Left lung (tissue), 10 donors: ENCODE measurements around the gene LINGO1. TPM values are rescaled to one million over a fixed set of nuclear protein-coding genes. Genes with fewer than 3 reads are reported as not detected.

ENCODE experiments used
- ATAC-seq: fragments of 200-7000 bp; cut with Tn5 transposase; one replicate; pipeline ENCODE4 v1.9.1; 2020; ENCODE audit warnings: moderate library complexity
- DNase-seq, 4 donors: peaks; one replicate each; pipeline ENCODE4 v3.0.0-alpha.2; 2013 to 2020
- H3K27ac ChIP-seq, 2 donors: fragments of 200-600 bp; sonication (generic) in 1 of 2; one replicate each; pipeline versions ENCODE4 v1.5.0 to v1.8.0; 2020 to 2021
- H3K27me3 ChIP-seq, 2 donors: fragments of 200-600 bp; sonication (generic) in 1 of 2; one replicate each; pipeline versions ENCODE4 v1.5.0 to v1.8.0; 2020 to 2021
- H3K36me3 ChIP-seq, 2 donors: fragments of 200-600 bp; sonication (generic) in 1 of 2; one replicate each; pipeline versions ENCODE4 v1.5.0 to v1.8.0; 2020 to 2021
- H3K4me1 ChIP-seq, 2 donors: fragments of 200-600 bp; one replicate each; pipeline ENCODE4 v1.8.0; 2021
- H3K4me3 ChIP-seq, 2 donors: fragments of 200-600 bp; sonication (generic) in 1 of 2; one replicate each; pipeline versions ENCODE4 v1.5.0 to v1.8.0; 2020 to 2021; ENCODE audit warnings: mild to moderate bottlenecking in 1 of 2
- H3K9me3 ChIP-seq, 2 donors: fragments of 200-600 bp; sonication (generic) in 1 of 2; one replicate each; pipeline versions ENCODE4 v1.5.0 to v1.8.0; 2020 to 2021
- CTCF ChIP-seq, 2 donors: fragments of 200-600 bp; sonication (generic) in 1 of 2; IDR thresholded peaks; one replicate each; pipeline versions ENCODE4 v1.5.0 to v1.8.0; 2021; ENCODE audit warnings: antibody characterized with exemption in 2 of 2
- intact Hi-C, 2 donors: fragments of 100-400 bp; cut with DNase I; formaldehyde crosslinking; loops; one replicate each; pipeline versions ENCODE4 v1.11.2 to v1.14.2; 2022
- polyA plus RNA-seq, 6 donors: library from polyadenylated mRNA; unstranded; fragments of 120-200 nt; gene quantifications; one replicate each; pipeline ENCODE4 v1.2.1, GENCODE V29; 2013; ENCODE audit not compliant: insufficient read length in 6 of 6
- total RNA-seq, 2 donors: library from RNA; stranded (reverse); fragmentation: NEBNext Ultra II Directional; extraction: Animal tissue kit (Norgen Biotek cat#: 25700); gene quantifications; one replicate each; pipeline ENCODE4 v1.2.1, GENCODE V29; 2021
- donor health status: DM: no; HTN: yes; CAD: no.
- donor health status: DM: no; HTN: no; CAD: no.

The LINGO1 gene
- total and polyA plus RNA-seq, 8 donors = 0.99 to 19.6 (median 14.1) TPM

- H3K27ac ChIP-seq = no peak overlapping the region
- TF ChIP-seq CTCF (IDR thresholded peaks at IDR 0.05) = no peak
Measured at GRCh38 chr15:77612958-77613601, 19.6 kb downstream of the LINGO1 start.

GRCh38 chr15:77611767-77612166 is 20.9 kb downstream of the LINGO1 start:
- DNase-seq (no peak), ATAC-seq (no peak)
- Histone ChIP-seq H3K4me3 (no peak overlapping the region), H3K4me1 (no peaks in the 10 kb centered on the region), H3K27ac (no peak overlapping the region), H3K36me3 (no peaks in the 10 kb centered on the region), H3K27me3 (peaks cover 0 to 3% of the 10 kb centered on the region in 2 donors), H3K9me3 (no peaks in the 10 kb centered on the region)
- intact Hi-C loops = no loop called here
- no peak for TF ChIP-seq CTCF (IDR thresholded peaks at IDR 0.05)

More at GRCh38 chr15:77612958-77613601, 19.6 kb downstream of the LINGO1 start:
- DNase-seq = no peak
- no peaks in the 10 kb centered on the region for H3K4me1 ChIP-seq
- no peaks in the 10 kb centered on the region for H3K9me3 ChIP-seq
- H3K4me3 ChIP-seq = no peak overlapping the region
- intact Hi-C loops = no loop called here
- peaks cover 0 to 3% of the 10 kb centered on the region in 2 donors for H3K27me3 ChIP-seq
- no peak for ATAC-seq
- H3K36me3 ChIP-seq = no peaks in the 10 kb centered on the region

- ATAC-seq (no peak), DNase-seq (no peak)
- intact Hi-C loops = no loop called here
- no peaks in the 10 kb centered on the region for H3K36me3 ChIP-seq
- TF ChIP-seq CTCF (IDR thresholded peaks at IDR 0.05) = no peak
- H3K9me3 ChIP-seq = no peaks in the 10 kb centered on the region
- H3K4me3 ChIP-seq = no peak overlapping the region
- peaks cover 0 to 6% of the 10 kb centered on the region in 2 donors for H3K27me3 ChIP-seq
- no peaks in the 10 kb centered on the region for H3K4me1 ChIP-seq
- H3K27ac ChIP-seq = no peak overlapping the region
Measured at GRCh38 chr15:77610731-77611130, 22.0 kb downstream of the LINGO1 start.

- intact Hi-C loops = no loop called here
- TF ChIP-seq CTCF (IDR thresholded peaks at IDR 0.05) = no peak
- no peaks in the 10 kb centered on the region for H3K36me3 ChIP-seq
- DNase-seq (no peak), ATAC-seq (no peak)
- H3K4me1 ChIP-seq = no peaks in the 10 kb centered on the region
- H3K27ac ChIP-seq = no peak overlapping the region
- H3K9me3 ChIP-seq = no peaks in the 10 kb centered on the region
- H3K4me3 ChIP-seq = no peak overlapping the region
- peaks cover 0 to 17% of the 10 kb centered on the region in 2 donors for H3K27me3 ChIP-seq
Measured at GRCh38 chr15:77609558-77609957, 23.2 kb downstream of the LINGO1 start.

GRCh38 chr15:77608774-77609173 is 23.9 kb downstream of the LINGO1 start:
- Histone ChIP-seq H3K4me3 (no peak overlapping the region), H3K9me3 (no peaks in the 10 kb centered on the region), H3K27ac (no peak overlapping the region), H3K27me3 (peaks cover 0 to 17% of the 10 kb centered on the region in 2 donors), H3K4me1 (no peaks in the 10 kb centered on the region), H3K36me3 (no peaks in the 10 kb centered on the region)
- DNase-seq (no peak), ATAC-seq (no peak)
- intact Hi-C loops = no loop called here
- TF ChIP-seq CTCF (IDR thresholded peaks at IDR 0.05) = no peak
